ENCODE data around the gene AIF1L. TPM values are rescaled to one million over a fixed set of nuclear protein-coding genes. Genes with fewer than 3 reads are reported as not detected.
"Not testable (repeated sequence)": the region's sequence is repeated elsewhere in the genome, so short reads cannot be mapped to it uniquely, and the experiment has no call there.

Gene AIF1L
- total RNA-seq, 3 donors from 2014 or later: 1.4 to 5.6 (median 5.0) TPM

DNA sequence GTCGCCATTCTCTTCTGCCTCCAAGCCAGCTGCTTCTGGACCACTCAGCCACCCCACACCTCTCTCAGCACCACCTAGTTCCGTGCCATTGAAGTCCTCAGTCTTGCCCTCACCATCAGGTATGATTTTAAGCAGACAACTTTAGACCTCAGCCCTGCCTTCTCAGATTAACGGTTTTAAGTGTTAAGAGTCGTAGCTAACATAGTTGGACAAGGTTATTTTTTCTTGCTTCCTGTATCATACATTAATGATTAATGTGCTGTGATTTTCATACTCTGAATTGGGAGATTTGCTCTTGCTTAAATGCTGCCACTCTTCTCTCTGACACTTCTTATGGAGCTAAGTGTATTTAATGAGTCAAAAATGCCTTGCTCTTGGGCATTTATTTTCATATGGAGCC, 49.9 kb downstream of the AIF1L start:
- no peak for ATAC-seq
- Histone ChIP-seq H3K4me3 (no peak overlapping the region), H3K4me1 (ENCODE audit: low read depth) (no peaks in the 10 kb centered on the region), H3K36me3 (ENCODE audit: low read depth) (peaks cover 30% of the 10 kb centered on the region), H3K9me3 (no peaks in the 10 kb centered on the region)
- DNase-seq: no peak
- intact Hi-C loops (cut with DNase I, micrococcal nuclease): no loop called here
- TF ChIP-seq CTCF (IDR thresholded peaks at IDR 0.05): no peak

GRCh38 chr9:131148276-131148675, 51.9 kb downstream of the AIF1L start:
- Histone ChIP-seq H3K9me3 (no peaks in the 10 kb centered on the region), H3K4me1 (ENCODE audit: low read depth) (no peaks in the 10 kb centered on the region), H3K4me3 (no peak overlapping the region), H3K36me3 (ENCODE audit: low read depth) (peaks cover 18% of the 10 kb centered on the region)
- TF ChIP-seq CTCF (IDR thresholded peaks at IDR 0.05): no peak
- DNase-seq: no peak
- intact Hi-C loops (cut with DNase I, micrococcal nuclease): no loop called here
- ATAC-seq: no peak

DNA sequence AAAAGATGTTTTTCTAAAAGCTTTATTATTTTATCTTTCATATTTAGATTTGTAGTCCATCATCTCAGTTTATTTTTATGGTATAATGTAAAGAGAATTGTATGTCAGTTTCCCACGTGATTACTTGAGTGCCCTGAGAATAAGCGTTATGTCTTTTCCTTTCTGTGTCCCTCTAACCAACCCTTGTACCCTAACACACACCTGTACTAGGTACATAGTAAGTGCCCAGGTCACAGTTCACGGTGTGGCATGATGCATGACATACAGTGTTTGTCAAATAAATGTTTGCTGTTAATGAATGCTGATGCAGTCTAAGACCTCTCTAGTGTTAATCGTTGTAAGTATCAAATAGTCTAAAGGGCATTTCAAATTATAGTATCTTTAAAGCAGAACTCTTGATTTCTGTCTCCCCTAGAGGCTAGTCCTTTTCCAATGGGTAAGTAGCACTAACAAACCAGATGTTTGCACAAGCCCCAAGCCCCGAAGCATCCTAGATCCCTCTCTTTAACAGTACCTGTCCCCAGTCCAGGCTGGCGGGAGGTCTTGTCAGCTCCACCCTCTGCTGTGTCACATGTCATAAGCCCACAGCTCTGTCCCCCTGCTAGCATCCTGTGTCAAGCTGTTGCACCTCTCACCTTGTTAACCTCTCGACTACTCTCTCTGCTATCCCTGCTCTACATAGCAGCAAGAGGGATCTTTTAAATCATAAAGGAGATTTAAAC, 52.8 kb downstream of the AIF1L start:
- peaks cover 18% of the 10 kb centered on the region for H3K36me3 ChIP-seq (ENCODE audit: low read depth)
- H3K4me1 ChIP-seq (ENCODE audit: low read depth): no peaks in the 10 kb centered on the region
- ATAC-seq: no peak
- no peak for DNase-seq
- H3K9me3 ChIP-seq: no peaks in the 10 kb centered on the region
- TF ChIP-seq CTCF (IDR thresholded peaks at IDR 0.05): no peak
- intact Hi-C loops (cut with DNase I, micrococcal nuclease): no loop called here
- H3K4me3 ChIP-seq: no peak overlapping the region

DNA sequence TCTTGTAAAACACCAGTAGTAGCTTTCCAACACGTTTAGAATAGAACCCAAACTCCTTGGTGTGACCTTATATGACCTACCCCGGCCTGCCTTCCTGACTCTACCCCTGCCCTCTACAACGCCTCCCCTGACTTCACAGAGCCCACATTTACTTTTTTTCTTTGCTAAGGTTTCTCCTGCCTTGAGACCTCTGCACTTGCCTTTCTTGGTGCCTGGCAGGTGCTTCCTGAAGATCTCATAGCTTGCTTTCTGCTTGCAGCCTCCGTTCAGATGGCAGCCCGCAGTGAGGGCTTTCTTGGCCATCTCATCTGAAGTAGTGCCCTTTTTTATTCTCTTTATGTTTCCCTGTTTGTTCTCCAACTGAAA, 53.3 kb downstream of the AIF1L start:
- Histone ChIP-seq H3K4me3 (no peak overlapping the region), H3K36me3 (ENCODE audit: low read depth) (peaks cover 18% of the 10 kb centered on the region), H3K4me1 (ENCODE audit: low read depth) (no peaks in the 10 kb centered on the region), H3K9me3 (no peaks in the 10 kb centered on the region)
- no peak for ATAC-seq
- no peak for TF ChIP-seq CTCF (IDR thresholded peaks at IDR 0.05)
- intact Hi-C loops (cut with DNase I, micrococcal nuclease): no loop called here
- DNase-seq: no peak

DNA sequence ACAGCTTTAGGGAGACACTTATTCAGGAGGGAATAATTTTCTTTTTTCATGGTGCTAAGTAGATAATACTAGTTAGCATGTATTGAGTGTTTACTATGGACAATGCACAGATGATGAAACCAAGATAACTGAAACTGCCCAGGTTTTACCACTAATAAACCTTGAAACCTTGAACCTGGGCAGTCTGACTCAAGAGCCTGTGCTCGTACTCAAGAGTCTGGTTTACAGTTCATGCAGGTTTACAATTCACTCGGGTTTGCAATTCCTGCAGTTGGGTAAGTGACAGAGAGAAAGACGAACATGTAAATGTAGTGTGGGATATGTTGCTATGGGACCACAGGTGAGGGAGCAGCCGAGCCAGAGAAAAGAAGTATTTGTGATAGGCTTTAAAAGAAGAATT, 57.3 kb downstream of the AIF1L start:
- H3K9me3 ChIP-seq: no peaks in the 10 kb centered on the region
- peaks cover 5% of the 10 kb centered on the region for H3K36me3 ChIP-seq (ENCODE audit: low read depth)
- TF ChIP-seq CTCF (IDR thresholded peaks at IDR 0.05): no peak
- intact Hi-C loops (cut with DNase I, micrococcal nuclease): no loop called here
- ATAC-seq (no peak), DNase-seq (no peak)
- H3K4me1 ChIP-seq (ENCODE audit: low read depth): no peaks in the 10 kb centered on the region
- no peak overlapping the region for H3K4me3 ChIP-seq

- H3K36me3 ChIP-seq (ENCODE audit: low read depth); DNase-seq; H3K4me1 ChIP-seq (ENCODE audit: low read depth); ATAC-seq; H3K9me3 ChIP-seq; H3K4me3 ChIP-seq; intact Hi-C loops (cut with DNase I, micrococcal nuclease): not testable (repeated sequence)
Observed at GRCh38 chr9:131158673-131159072, 62.3 kb downstream of the AIF1L start.
